ENCODE results near the gene OR13J1. TPM values are rescaled to one million over a fixed set of nuclear protein-coding genes. Genes with fewer than 3 reads are reported as not detected.

OR13J1 gene
- total RNA-seq, 4 donors from 2014 or later, result not detected

DNA sequence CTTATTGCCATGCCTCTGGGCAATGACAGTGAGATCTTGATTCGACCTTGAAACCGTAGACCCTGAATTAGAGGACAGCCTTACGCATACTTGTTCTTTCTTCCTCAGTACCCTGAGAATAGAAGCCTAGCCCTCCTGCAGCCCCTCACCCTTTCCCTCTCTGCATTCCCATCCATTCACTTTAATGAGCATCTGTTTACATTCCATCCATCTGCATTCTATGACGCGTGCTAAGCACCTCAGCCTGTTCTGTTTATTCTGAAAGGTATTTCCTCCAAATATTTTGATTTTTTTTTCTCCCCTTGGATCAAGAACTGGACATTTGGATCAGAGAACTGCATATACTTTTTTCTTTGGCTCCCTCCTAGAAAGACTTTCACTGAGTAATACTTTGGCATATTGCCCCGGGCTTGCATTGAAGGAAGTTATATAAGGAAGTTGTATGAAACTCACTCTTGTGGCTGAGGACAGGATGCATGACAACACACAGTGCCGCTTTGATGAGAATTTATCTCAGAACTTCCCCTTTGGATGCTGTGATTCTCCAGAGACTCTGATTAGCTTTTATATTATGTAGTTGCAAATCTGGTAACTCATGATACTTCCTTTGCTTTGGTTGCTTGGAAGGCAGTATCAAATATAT, 25.5 kb downstream of the OR13J1 start:
- Histone ChIP-seq H3K4me1 (peaks cover 0 to 42% (median 20%) of the 10 kb centered on the region in 4 donors), H3K9me3 (no peaks in the 10 kb centered on the region), H3K27ac (peak overlapping the region in 3 of 4 donors; percentile 29 to 53 (median 33)), H3K27me3 (no peaks in the 10 kb centered on the region), H3K36me3 (peaks cover 0 to 53% (median 0%) of the 10 kb centered on the region in 3 donors), H3K4me3 (no peak overlapping the region)
- 29 to 33% methylated on average over 7 of the region's 7 CpGs for WGBS, 2 donors
- peak in 1 of 2 donors; percentile 59 for DNase-seq (ENCODE audit: low spot score in 2 of 2)
- TF ChIP-seq, protein P1, sequence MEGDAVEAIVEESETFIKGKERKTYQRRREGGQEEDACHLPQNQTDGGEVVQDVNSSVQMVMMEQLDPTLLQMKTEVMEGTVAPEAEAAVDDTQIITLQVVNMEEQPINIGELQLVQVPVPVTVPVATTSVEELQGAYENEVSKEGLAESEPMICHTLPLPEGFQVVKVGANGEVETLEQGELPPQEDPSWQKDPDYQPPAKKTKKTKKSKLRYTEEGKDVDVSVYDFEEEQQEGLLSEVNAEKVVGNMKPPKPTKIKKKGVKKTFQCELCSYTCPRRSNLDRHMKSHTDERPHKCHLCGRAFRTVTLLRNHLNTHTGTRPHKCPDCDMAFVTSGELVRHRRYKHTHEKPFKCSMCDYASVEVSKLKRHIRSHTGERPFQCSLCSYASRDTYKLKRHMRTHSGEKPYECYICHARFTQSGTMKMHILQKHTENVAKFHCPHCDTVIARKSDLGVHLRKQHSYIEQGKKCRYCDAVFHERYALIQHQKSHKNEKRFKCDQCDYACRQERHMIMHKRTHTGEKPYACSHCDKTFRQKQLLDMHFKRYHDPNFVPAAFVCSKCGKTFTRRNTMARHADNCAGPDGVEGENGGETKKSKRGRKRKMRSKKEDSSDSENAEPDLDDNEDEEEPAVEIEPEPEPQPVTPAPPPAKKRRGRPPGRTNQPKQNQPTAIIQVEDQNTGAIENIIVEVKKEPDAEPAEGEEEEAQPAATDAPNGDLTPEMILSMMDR (IDR thresholded peaks at IDR 0.05), result no peak
- peak in 1 of 2 donors; percentile 69 for TF ChIP-seq EP300 (IDR thresholded peaks at IDR 0.05)

DNA sequence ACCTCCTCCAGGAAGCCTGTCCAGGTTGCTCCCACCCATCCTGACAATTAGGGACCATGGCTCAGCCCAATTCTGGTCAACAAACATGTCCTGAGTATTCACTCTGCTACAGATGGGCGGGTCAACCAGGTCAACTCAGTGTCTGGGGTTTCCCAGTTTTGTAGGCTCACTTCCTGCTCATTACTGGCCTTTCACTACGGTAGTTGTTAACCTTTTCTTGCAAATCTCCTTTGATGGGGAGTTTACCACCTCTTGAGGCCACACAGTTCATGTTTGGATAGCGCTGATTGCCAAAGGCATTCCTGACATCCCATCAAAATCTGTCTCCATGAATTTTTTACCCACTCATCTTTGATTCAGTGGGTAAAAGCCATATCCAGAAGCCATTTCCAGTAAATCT, 27.4 kb downstream of the OR13J1 start:
- no peak overlapping the region for H3K27ac ChIP-seq
- 72 to 82% methylated on average over 3 of the region's 3 CpGs for WGBS, 2 donors
- no peak overlapping the region for H3K4me3 ChIP-seq
- no peaks in the 10 kb centered on the region for H3K27me3 ChIP-seq
- no peaks in the 10 kb centered on the region for H3K9me3 ChIP-seq
- peaks cover 0 to 39% (median 20%) of the 10 kb centered on the region in 4 donors for H3K4me1 ChIP-seq
- TF ChIP-seq POLR2A (IDR thresholded peaks at IDR 0.05), result no peak
- TF ChIP-seq, protein P1 (IDR thresholded peaks at IDR 0.05), result no peak
- no peak for TF ChIP-seq EP300 (IDR thresholded peaks at IDR 0.05)
- peaks cover 0 to 35% (median 0%) of the 10 kb centered on the region in 3 donors for H3K36me3 ChIP-seq
- no peak for DNase-seq (ENCODE audit: low spot score in 2 of 2)

DNA sequence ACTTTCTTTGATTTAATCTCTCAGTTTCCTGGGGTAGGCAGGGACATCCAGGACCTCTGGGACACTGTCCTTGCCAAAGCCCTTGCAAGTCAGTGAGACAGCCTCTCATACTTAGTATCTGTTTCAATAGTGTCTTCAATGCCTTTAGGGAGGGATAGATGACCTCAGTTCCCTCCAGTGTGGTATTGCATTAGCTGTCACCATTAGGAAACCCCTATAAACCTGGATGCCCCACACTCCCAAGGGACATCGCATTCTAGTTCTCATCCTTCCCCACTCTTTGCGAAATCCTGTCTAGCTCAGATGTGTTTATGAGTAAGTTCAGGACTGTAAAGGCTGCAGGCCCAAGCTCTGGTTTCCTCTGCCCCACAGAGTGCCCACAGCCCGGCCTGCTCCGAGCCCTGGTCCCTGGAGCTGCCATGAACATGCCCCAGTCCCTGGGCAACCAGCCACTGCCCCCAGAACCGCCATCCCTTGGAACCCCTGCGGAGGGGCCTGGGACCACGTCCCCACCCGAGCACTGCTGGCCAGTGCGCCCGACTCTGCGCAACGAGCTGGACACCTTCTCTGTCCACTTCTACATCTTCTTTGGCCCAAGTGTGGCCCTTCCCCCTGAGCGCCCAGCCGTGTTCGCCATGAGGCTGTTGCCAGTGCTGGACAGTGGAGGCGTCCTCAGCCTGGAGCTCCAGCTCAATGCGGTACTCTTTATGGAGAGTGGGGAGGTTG, 28.0 kb downstream of the OR13J1 start:
- Histone ChIP-seq H3K27me3 (no peaks in the 10 kb centered on the region), H3K4me1 (peaks cover 0 to 39% (median 20%) of the 10 kb centered on the region in 4 donors), H3K9me3 (no peaks in the 10 kb centered on the region), H3K27ac (no peak overlapping the region), H3K36me3 (peaks cover 0 to 28% (median 0%) of the 10 kb centered on the region in 3 donors), H3K4me3 (no peak overlapping the region)
- DNase-seq (ENCODE audit: low spot score in 2 of 2), result no peak
- WGBS, 2 donors, result 92 to 97% methylated on average over 16 to 17 of the region's 17 CpGs
- TF ChIP-seq, protein P1 (IDR thresholded peaks at IDR 0.05), result no peak
- TF ChIP-seq POLR2A (IDR thresholded peaks at IDR 0.05), result no peak
- no peak for TF ChIP-seq EP300 (IDR thresholded peaks at IDR 0.05)

DNA sequence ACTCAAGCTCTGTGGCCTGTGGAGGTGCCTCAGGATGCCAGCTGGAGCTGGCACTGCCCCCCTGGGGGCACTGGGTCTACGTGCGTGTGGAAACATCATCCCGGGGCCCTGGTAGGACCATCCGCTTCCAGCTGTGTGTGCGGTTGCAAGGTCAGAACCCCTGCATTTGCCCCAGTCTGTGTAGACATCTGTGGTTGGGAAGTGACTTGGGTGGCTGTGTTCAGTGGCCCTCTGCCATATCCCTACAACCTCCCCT, 28.6 kb downstream of the OR13J1 start:
- peaks cover 0 to 22% (median 0%) of the 10 kb centered on the region in 3 donors for H3K36me3 ChIP-seq
- no peaks in the 10 kb centered on the region for H3K27me3 ChIP-seq
- DNase-seq (ENCODE audit: low spot score in 2 of 2), result no peak
- no peaks in the 10 kb centered on the region for H3K9me3 ChIP-seq
- TF ChIP-seq, protein P1 (IDR thresholded peaks at IDR 0.05), result no peak
- TF ChIP-seq EP300 (IDR thresholded peaks at IDR 0.05), result no peak
- TF ChIP-seq POLR2A (IDR thresholded peaks at IDR 0.05), result no peak
- WGBS, 2 donors, result 66 to 79% methylated on average over 5 of the region's 5 CpGs
- H3K4me1 ChIP-seq, result peaks cover 0 to 39% (median 19%) of the 10 kb centered on the region in 4 donors
- no peak overlapping the region for H3K27ac ChIP-seq
- no peak overlapping the region for H3K4me3 ChIP-seq
